DOHH2 (cell line): Measurements from ENCODE around the gene RRBP1.

ENCODE experiments used
- H3F3A ChIP-seq: fragments of 200-600 bp; sonication (generic), shearing (Covaris generic); 2 replicates; pipeline ENCODE4 v1.6.0; 2016; ENCODE audit warnings: antibody characterized with exemption, mild to moderate bottlenecking; ENCODE audit not compliant: control insufficient read depth, insufficient read depth
- H3K27ac ChIP-seq: fragments of 200-600 bp; sonication (generic); 2 replicates; pipeline ENCODE4 v1.5.1; 2014; ENCODE audit warnings: low read depth, mild to moderate bottlenecking, low read length, moderate library complexity
- H3K27me3 ChIP-seq: fragments of 200-600 bp; sonication (generic); 2 replicates; pipeline ENCODE4 v1.6.1; 2014; ENCODE audit warnings: mild to moderate bottlenecking, low read length, mixed read lengths; ENCODE audit not compliant: control insufficient read depth
- H3K36me3 ChIP-seq: fragments of 200-600 bp; sonication (generic); 2 replicates; pipeline ENCODE4 v1.6.1; 2014; ENCODE audit warnings: mild to moderate bottlenecking, low read length, moderate library complexity, mixed read lengths; ENCODE audit not compliant: control insufficient read depth
- H3K4me1 ChIP-seq: fragments of 200-600 bp; sonication (generic); 2 replicates; pipeline ENCODE4 v1.6.1; 2014; ENCODE audit warnings: mild to moderate bottlenecking, low read length, mixed read lengths; ENCODE audit not compliant: control insufficient read depth
- H3K4me2 ChIP-seq: fragments of 200-600 bp; sonication (generic); 2 replicates; pipeline ENCODE4 v1.6.0; 2014; ENCODE audit warnings: mild to moderate bottlenecking, low read length, moderate library complexity
- H3K4me3 ChIP-seq: fragments of 200-600 bp; sonication (generic); 2 replicates; pipeline ENCODE4 v1.5.1; 2014; ENCODE audit warnings: mild to moderate bottlenecking, low read length, mixed read lengths
- H3K79me2 ChIP-seq: fragments of 200-600 bp; sonication (generic); 2 replicates; pipeline ENCODE4 v1.6.1; 2014; ENCODE audit warnings: mild to moderate bottlenecking, low read length, mixed read lengths; ENCODE audit not compliant: control insufficient read depth
- H3K9me2 ChIP-seq: fragments of 200-600 bp; sonication (generic); replicated peaks from 2 replicates; pipeline ENCODE4 v1.6.1; 2014; ENCODE audit warnings: mild to moderate bottlenecking, low read length, mixed read lengths; ENCODE audit not compliant: control insufficient read depth
- H3K9me3 ChIP-seq: fragments of 200-600 bp; sonication (generic); 2 replicates; pipeline ENCODE4 v1.6.1; 2014; ENCODE audit warnings: antibody characterized with exemption, low read length, mixed read lengths; ENCODE audit not compliant: control insufficient read depth, insufficient read depth
- H4K20me1 ChIP-seq: fragments of 200-600 bp; sonication (generic); 2 replicates; pipeline ENCODE4 v1.6.0; 2014; ENCODE audit warnings: low read depth, mild to moderate bottlenecking, antibody characterized with exemption, low read length, moderate library complexity; ENCODE audit not compliant: control insufficient read depth, insufficient read depth
- EZH2phosphoT487 ChIP-seq: fragments of 200-600 bp; sonication (generic); IDR thresholded peaks from 2 replicates; pipeline ENCODE4 v1.6.1; 2017; ENCODE audit warnings: borderline replicate concordance, mild to moderate bottlenecking, antibody characterized with exemption, low read length, moderate library complexity, mixed read lengths
- TF ChIP-seq, protein P1 (sequence below): fragments of 200-600 bp; sonication (generic); IDR thresholded peaks from one replicate; pipeline ENCODE4 v1.5.1; 2014; ENCODE audit warnings: antibody characterized with exemption, mild to moderate bottlenecking, low read depth, low read length; ENCODE audit not compliant: poor library complexity, severe bottlenecking

Gene RRBP1

DNA sequence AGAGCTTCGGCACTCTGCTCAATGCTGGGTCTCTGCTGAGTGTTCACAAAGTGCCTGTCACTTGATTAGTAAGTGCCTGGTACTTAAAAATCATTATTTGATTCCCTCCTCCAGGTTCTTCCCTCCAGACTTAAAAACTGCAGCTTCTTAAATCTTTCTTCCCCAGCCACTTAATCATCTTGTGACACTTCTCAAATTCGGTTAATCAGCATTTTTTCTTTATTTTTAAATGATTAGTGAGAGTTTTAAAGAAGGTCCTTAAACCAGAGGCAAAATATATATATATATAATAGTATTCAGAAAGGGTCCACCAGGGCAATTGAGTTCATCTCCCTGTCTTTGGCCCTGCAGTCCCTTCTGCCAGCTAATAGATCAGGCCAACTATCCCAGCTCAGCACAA lies 9.7 kb upstream of the RRBP1 start:
- Histone ChIP-seq H3K79me2 (no peaks in the 10 kb centered on the region), H3K9me2 (no peaks in the 10 kb centered on the region), H3K4me2 (no peak overlapping the region), H3F3A (no peaks in the 10 kb centered on the region), H3K27ac (no peak overlapping the region), H4K20me1 (no peaks in the 10 kb centered on the region), H3K27me3 (peaks cover 31% of the 10 kb centered on the region), H3K4me3 (no peak overlapping the region), H3K36me3 (no peaks in the 10 kb centered on the region), H3K4me1 (no peaks in the 10 kb centered on the region), H3K9me3 (peaks cover 7% of the 10 kb centered on the region; the same call in 1 of the 2 replicates)
- TF ChIP-seq, protein P1, sequence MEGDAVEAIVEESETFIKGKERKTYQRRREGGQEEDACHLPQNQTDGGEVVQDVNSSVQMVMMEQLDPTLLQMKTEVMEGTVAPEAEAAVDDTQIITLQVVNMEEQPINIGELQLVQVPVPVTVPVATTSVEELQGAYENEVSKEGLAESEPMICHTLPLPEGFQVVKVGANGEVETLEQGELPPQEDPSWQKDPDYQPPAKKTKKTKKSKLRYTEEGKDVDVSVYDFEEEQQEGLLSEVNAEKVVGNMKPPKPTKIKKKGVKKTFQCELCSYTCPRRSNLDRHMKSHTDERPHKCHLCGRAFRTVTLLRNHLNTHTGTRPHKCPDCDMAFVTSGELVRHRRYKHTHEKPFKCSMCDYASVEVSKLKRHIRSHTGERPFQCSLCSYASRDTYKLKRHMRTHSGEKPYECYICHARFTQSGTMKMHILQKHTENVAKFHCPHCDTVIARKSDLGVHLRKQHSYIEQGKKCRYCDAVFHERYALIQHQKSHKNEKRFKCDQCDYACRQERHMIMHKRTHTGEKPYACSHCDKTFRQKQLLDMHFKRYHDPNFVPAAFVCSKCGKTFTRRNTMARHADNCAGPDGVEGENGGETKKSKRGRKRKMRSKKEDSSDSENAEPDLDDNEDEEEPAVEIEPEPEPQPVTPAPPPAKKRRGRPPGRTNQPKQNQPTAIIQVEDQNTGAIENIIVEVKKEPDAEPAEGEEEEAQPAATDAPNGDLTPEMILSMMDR: no peak
- no peak for TF ChIP-seq EZH2phosphoT487

DNA sequence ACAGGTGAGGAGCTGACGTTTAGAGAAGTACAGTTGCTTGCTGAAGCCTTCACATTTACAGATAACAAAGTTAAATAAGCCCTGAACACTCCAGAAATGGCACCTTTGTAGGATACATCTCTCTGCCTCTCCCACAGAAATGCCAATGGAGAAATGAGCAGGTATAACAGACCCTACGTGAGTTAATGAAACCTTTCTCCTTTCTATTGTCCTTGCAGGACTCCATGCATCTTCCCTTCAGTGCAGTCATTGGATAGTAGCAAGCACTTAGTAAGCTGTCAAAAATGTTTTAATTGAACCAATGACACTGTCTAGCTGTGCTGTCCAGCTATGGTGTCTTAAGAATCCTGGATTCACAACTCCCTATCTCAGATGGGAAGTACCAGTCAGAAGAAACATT lies 8.1 kb upstream of the RRBP1 start:
- Histone ChIP-seq H4K20me1 (no peaks in the 10 kb centered on the region), H3K27ac (no peak overlapping the region), H3K4me2 (no peak overlapping the region), H3K4me1 (no peaks in the 10 kb centered on the region), H3K9me3 (no peaks in the 10 kb centered on the region), H3K79me2 (no peaks in the 10 kb centered on the region), H3K36me3 (no peaks in the 10 kb centered on the region), H3K27me3 (peaks cover 42% of the 10 kb centered on the region), H3K4me3 (no peak overlapping the region), H3K9me2 (no peaks in the 10 kb centered on the region), H3F3A (no peaks in the 10 kb centered on the region)
- TF ChIP-seq, protein P1: no peak
- TF ChIP-seq EZH2phosphoT487: no peak

DNA sequence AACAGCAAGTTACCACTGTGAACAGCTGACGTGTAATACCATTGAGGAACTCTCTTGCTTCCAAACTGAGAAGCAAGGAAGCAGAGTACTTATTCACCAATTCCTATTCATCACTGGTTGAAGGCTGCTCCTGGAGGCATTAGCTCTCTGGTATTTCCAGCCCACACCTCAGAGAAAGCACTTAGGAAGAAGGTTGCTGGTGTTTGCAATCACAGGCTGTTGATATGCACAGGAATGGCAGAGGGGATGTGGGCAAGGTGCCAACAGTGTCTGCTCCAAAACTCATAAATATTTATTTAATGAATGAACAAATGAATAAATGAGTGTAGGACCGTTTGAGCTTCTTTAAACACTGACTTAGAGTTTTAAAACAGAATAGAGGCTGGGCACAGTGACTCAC lies 6.9 kb upstream of the RRBP1 start:
- no peak overlapping the region for H3K4me3 ChIP-seq
- H3K27ac ChIP-seq: no peak overlapping the region
- H3K36me3 ChIP-seq: no peaks in the 10 kb centered on the region
- H3K27me3 ChIP-seq: peaks cover 48% of the 10 kb centered on the region
- H3K79me2 ChIP-seq: no peaks in the 10 kb centered on the region
- H3K4me1 ChIP-seq: no peaks in the 10 kb centered on the region
- H3K9me3 ChIP-seq: no peaks in the 10 kb centered on the region
- H3F3A ChIP-seq: no peaks in the 10 kb centered on the region
- H4K20me1 ChIP-seq: no peaks in the 10 kb centered on the region
- no peak overlapping the region for H3K4me2 ChIP-seq
- TF ChIP-seq, protein P1: no peak
- TF ChIP-seq EZH2phosphoT487: no peak
- no peaks in the 10 kb centered on the region for H3K9me2 ChIP-seq

DNA sequence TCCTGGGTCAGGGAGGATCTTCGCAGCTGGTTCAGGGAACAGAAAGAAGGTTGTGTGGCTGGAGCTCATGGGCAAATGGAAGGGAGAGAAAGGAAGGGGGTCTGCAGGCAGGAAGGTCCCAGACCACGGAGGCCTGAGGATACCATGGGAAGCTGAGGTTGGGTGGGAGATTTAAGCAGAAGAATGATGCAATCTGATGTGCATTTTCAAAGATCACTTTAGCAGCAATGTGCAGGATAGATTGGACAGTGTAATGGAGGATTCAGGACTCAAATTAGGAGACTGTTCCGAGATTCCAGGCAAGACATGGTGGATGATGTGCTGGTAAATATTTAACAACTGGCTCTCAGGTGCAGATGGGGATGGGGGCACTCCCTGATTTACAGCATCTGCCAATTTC lies 5.8 kb upstream of the RRBP1 start:
- H3K9me3 ChIP-seq: no peaks in the 10 kb centered on the region
- H3K4me2 ChIP-seq: no peak overlapping the region
- no peak overlapping the region for H3K27ac ChIP-seq
- H3F3A ChIP-seq: no peaks in the 10 kb centered on the region
- no peak overlapping the region for H3K4me3 ChIP-seq
- H3K79me2 ChIP-seq: no peaks in the 10 kb centered on the region
- TF ChIP-seq, protein P1: no peak
- no peak for TF ChIP-seq EZH2phosphoT487
- no peaks in the 10 kb centered on the region for H4K20me1 ChIP-seq
- no peaks in the 10 kb centered on the region for H3K36me3 ChIP-seq
- H3K4me1 ChIP-seq: peaks cover 6% of the 10 kb centered on the region
- H3K9me2 ChIP-seq: no peaks in the 10 kb centered on the region
- H3K27me3 ChIP-seq: peaks cover 54% of the 10 kb centered on the region
